ENCODE results near the gene XRN1.

The XRN1 gene

GRCh38 chr3:142267269-142267668, 180.6 kb downstream of the XRN1 start:
- no peak for DNase-seq

GRCh38 chr3:142263112-142263511, 184.7 kb downstream of the XRN1 start:
- DNase-seq = no peak

- no peak for DNase-seq
Measured at GRCh38 chr3:142259359-142259758, 188.5 kb downstream of the XRN1 start.

GRCh38 chr3:142256712-142257333, 191.0 kb downstream of the XRN1 start:
- no peak for DNase-seq

All from right forelimb (tissue), 1 donor.